ENCODE results near the gene ATXN1. TPM values are rescaled to one million over a fixed set of nuclear protein-coding genes. Genes with fewer than 3 reads are reported as not detected.

The ATXN1 gene
- polyA plus RNA-seq, 1 of the 3 experiments (the other 2 are of a cell fraction): 7.9 TPM

DNA sequence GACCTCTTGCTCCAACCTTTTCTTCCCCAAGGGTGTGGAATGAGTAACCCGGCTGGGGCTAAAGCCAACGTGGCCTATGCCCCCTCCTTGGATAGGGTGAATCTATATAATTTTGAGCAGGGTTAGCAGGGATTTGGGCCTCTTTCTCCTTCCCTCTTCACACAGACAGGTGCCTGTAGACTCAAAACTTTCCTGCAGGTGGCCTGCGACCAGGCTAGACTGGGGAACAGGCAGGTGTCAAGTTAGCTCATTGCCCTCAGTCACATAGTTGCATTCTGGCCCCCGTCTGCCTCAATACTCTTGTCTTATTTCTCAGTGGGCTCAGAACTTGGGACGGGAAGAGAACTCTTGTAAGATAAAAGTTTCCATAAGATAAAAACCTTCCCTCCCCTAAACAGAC is 243.0 kb downstream of the ATXN1 start:
- H3K9ac ChIP-seq: no peak overlapping the region
- H3K27me3 ChIP-seq (ENCODE audit: insufficient read depth): no peaks in the 10 kb centered on the region
- H3F3A ChIP-seq (replicated peaks; ENCODE audit: insufficient read depth): no peaks in the 10 kb centered on the region
- no peak overlapping the region for H3K27ac ChIP-seq (ENCODE audit: low read depth in 2 of 2, low read length in 1 of 2)
- CTCF ChIA-PET: interaction anchor here (3.3 kb wide), 1 partner anchor 244 kb away, joined by 11 read pairs; the partner anchor contains the start of gene ATXN1
- TF ChIP-seq RAD21 (IDR thresholded peaks at IDR 0.05; ENCODE audit: low read length): no peak
- TF ChIP-seq MXI1 (IDR thresholded peaks at IDR 0.05; ENCODE audit: low read depth, low read length): no peak
- no peak for TF ChIP-seq YY1 (IDR thresholded peaks at IDR 0.05; ENCODE audit: low read depth)
- no peak for TF ChIP-seq TEAD4 (IDR thresholded peaks at IDR 0.05; ENCODE audit: borderline replicate concordance, insufficient read depth)
- TF ChIP-seq FOXJ3 (CRISPR knock-in tag; IDR thresholded peaks at IDR 0.05): no peak
- TF ChIP-seq, protein P1, sequence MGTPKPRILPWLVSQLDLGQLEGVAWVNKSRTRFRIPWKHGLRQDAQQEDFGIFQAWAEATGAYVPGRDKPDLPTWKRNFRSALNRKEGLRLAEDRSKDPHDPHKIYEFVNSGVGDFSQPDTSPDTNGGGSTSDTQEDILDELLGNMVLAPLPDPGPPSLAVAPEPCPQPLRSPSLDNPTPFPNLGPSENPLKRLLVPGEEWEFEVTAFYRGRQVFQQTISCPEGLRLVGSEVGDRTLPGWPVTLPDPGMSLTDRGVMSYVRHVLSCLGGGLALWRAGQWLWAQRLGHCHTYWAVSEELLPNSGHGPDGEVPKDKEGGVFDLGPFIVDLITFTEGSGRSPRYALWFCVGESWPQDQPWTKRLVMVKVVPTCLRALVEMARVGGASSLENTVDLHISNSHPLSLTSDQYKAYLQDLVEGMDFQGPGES (IDR thresholded peaks at IDR 0.05; ENCODE audit: low read depth, low read length): no peak
- TF ChIP-seq, protein P2, sequence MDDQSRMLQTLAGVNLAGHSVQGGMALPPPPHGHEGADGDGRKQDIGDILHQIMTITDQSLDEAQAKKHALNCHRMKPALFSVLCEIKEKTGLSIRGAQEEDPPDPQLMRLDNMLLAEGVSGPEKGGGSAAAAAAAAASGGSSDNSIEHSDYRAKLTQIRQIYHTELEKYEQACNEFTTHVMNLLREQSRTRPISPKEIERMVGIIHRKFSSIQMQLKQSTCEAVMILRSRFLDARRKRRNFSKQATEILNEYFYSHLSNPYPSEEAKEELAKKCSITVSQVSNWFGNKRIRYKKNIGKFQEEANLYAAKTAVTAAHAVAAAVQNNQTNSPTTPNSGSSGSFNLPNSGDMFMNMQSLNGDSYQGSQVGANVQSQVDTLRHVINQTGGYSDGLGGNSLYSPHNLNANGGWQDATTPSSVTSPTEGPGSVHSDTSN (IDR thresholded peaks at IDR 0.05): no peak
- TF ChIP-seq RFX5 (IDR thresholded peaks at IDR 0.05; ENCODE audit: low read length): no peak
- TF ChIP-seq POLR2AphosphoS5 (IDR thresholded peaks at IDR 0.05; ENCODE audit: low read depth, low read length): no peak
- TF ChIP-seq, protein P3, sequence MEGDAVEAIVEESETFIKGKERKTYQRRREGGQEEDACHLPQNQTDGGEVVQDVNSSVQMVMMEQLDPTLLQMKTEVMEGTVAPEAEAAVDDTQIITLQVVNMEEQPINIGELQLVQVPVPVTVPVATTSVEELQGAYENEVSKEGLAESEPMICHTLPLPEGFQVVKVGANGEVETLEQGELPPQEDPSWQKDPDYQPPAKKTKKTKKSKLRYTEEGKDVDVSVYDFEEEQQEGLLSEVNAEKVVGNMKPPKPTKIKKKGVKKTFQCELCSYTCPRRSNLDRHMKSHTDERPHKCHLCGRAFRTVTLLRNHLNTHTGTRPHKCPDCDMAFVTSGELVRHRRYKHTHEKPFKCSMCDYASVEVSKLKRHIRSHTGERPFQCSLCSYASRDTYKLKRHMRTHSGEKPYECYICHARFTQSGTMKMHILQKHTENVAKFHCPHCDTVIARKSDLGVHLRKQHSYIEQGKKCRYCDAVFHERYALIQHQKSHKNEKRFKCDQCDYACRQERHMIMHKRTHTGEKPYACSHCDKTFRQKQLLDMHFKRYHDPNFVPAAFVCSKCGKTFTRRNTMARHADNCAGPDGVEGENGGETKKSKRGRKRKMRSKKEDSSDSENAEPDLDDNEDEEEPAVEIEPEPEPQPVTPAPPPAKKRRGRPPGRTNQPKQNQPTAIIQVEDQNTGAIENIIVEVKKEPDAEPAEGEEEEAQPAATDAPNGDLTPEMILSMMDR (IDR thresholded peaks at IDR 0.05): no peak
- TF ChIP-seq CHD2 (IDR thresholded peaks at IDR 0.05; ENCODE audit: low read length, partially characterized antibody): no peak
- TF ChIP-seq NFIC (IDR thresholded peaks at IDR 0.05; ENCODE audit: borderline replicate concordance): no peak
- TF ChIP-seq SMC3 (IDR thresholded peaks at IDR 0.05; ENCODE audit: low read depth, low read length): no peak
- TF ChIP-seq JUND (IDR thresholded peaks at IDR 0.05): no peak
- TF ChIP-seq, protein P4, sequence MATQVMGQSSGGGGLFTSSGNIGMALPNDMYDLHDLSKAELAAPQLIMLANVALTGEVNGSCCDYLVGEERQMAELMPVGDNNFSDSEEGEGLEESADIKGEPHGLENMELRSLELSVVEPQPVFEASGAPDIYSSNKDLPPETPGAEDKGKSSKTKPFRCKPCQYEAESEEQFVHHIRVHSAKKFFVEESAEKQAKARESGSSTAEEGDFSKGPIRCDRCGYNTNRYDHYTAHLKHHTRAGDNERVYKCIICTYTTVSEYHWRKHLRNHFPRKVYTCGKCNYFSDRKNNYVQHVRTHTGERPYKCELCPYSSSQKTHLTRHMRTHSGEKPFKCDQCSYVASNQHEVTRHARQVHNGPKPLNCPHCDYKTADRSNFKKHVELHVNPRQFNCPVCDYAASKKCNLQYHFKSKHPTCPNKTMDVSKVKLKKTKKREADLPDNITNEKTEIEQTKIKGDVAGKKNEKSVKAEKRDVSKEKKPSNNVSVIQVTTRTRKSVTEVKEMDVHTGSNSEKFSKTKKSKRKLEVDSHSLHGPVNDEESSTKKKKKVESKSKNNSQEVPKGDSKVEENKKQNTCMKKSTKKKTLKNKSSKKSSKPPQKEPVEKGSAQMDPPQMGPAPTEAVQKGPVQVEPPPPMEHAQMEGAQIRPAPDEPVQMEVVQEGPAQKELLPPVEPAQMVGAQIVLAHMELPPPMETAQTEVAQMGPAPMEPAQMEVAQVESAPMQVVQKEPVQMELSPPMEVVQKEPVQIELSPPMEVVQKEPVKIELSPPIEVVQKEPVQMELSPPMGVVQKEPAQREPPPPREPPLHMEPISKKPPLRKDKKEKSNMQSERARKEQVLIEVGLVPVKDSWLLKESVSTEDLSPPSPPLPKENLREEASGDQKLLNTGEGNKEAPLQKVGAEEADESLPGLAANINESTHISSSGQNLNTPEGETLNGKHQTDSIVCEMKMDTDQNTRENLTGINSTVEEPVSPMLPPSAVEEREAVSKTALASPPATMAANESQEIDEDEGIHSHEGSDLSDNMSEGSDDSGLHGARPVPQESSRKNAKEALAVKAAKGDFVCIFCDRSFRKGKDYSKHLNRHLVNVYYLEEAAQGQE (IDR thresholded peaks at IDR 0.05; ENCODE audit: low read depth, low read length): no peak
- no peak for TF ChIP-seq GATA2 (CRISPR knock-in tag; IDR thresholded peaks at IDR 0.05)
- TF ChIP-seq EZH2phosphoT487 (IDR thresholded peaks at IDR 0.05; ENCODE audit: borderline replicate concordance, low read depth): no peak
- H3K4me2 ChIP-seq: no peak overlapping the region
- H2AFZ ChIP-seq (ENCODE audit: low read depth): no peak overlapping the region
- POLR2A ChIA-PET: no interaction called here
- H3K9me3 ChIP-seq: no peaks in the 10 kb centered on the region
- no peaks in the 10 kb centered on the region for H4K20me1 ChIP-seq (ENCODE audit: insufficient read depth)
- H3K79me2 ChIP-seq (ENCODE audit: insufficient read depth): no peaks in the 10 kb centered on the region; the same call in 1 of the 2 replicates
- WGBS (ENCODE audit: low lambda C conversion rate): 90% methylated on average over 5 of the region's 5 CpGs
- H3K4me1 ChIP-seq (ENCODE audit: control insufficient read depth in 1 of 2, insufficient read depth in 2 of 2, low read depth in 1 of 2, low read length in 1 of 2): peaks cover 3 to 4% of the 10 kb centered on the region in 2 experiments; a peak in 1 of 4 replicates
- H3K4me3 ChIP-seq (ENCODE audit: low read depth in 2 of 2, low read length in 1 of 2): no peak overlapping the region
- no peaks in the 10 kb centered on the region for H3K9me2 ChIP-seq
- H3K36me3 ChIP-seq (replicated peaks in 1 of 2; ENCODE audit: control insufficient read depth in 1 of 2, insufficient read depth in 2 of 2, low read length in 1 of 2): peaks cover 11 to 12% of the 10 kb centered on the region in 2 experiments
- DNase-seq: no peak

All from SK-N-SH (cell line).